NB4 (cell line): Measurements from ENCODE around the gene ARHGAP4.

Experiments used
- DNase-seq: peaks from one replicate; pipeline ENCODE4 v3.0.0; 2010; ENCODE audit warnings: low read depth
- H3K4me3 ChIP-seq: one replicate; pipeline ENCODE4 v1.5.1; 2011; ENCODE audit warnings: mild to moderate bottlenecking, low read depth, low read length, moderate library complexity
- MYC ChIP-seq: IDR thresholded peaks from 2 replicates; pipeline ENCODE4 v1.6.1; 2011; ENCODE audit warnings: low read depth, low read length
- POLR2A ChIP-seq: IDR thresholded peaks from 2 replicates; pipeline ENCODE4 v1.6.1; 2011; ENCODE audit warnings: mild to moderate bottlenecking; ENCODE audit not compliant: insufficient read length; ENCODE audit errors: extremely low read depth
- TF ChIP-seq, protein P1 (sequence below): IDR thresholded peaks from 2 replicates; pipeline ENCODE4 v1.6.1; 2011; ENCODE audit warnings: low read depth, low read length
- TF ChIP-seq, protein P2 (sequence below): IDR thresholded peaks from one replicate; pipeline ENCODE4 v1.5.1; 2012; ENCODE audit warnings: low read depth, low read length

The ARHGAP4 gene

DNA sequence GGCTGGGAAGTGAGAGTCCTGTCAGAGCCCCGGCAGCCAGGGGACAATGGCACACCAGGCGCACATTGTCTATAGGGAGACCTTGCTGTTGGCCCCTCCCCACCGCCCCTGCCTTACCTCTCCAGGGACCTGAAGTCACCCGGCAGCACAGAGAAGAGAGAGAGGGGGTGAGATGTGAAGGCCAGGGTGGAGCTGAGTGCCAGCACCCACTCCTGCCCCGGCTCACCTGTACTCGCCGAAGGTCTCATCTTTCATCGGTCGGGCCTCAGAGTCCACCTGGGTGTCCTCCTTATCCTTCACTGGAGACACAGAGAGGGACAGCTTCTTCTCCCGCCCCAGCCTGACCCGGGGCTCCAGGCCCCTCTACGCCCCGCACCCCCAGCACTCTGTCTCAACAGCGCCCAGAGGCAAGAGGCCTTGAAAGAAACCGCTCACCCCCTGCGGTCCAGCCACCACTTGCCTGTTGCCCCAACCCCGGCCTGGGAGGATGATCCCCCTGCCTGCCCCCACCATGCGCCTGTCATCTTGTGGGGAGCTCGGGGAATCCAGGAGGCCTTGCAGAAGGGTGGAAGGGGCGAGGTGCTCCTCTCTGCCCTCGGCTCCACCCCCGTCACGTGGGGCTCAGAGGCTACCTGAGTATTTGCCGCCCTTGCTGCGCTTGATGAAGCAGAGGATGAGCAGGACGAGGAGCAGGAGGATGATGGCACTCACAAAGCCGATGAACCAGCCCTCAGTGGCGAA is 62.6 kb downstream of the ARHGAP4 start:
- TF ChIP-seq MYC (no peak), POLR2A (no peak)
- TF ChIP-seq, protein P1, sequence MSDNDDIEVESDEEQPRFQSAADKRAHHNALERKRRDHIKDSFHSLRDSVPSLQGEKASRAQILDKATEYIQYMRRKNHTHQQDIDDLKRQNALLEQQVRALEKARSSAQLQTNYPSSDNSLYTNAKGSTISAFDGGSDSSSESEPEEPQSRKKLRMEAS: no peak
- TF ChIP-seq, protein P2, sequence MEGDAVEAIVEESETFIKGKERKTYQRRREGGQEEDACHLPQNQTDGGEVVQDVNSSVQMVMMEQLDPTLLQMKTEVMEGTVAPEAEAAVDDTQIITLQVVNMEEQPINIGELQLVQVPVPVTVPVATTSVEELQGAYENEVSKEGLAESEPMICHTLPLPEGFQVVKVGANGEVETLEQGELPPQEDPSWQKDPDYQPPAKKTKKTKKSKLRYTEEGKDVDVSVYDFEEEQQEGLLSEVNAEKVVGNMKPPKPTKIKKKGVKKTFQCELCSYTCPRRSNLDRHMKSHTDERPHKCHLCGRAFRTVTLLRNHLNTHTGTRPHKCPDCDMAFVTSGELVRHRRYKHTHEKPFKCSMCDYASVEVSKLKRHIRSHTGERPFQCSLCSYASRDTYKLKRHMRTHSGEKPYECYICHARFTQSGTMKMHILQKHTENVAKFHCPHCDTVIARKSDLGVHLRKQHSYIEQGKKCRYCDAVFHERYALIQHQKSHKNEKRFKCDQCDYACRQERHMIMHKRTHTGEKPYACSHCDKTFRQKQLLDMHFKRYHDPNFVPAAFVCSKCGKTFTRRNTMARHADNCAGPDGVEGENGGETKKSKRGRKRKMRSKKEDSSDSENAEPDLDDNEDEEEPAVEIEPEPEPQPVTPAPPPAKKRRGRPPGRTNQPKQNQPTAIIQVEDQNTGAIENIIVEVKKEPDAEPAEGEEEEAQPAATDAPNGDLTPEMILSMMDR: no peak
- no peak for DNase-seq
- no peak overlapping the region for H3K4me3 ChIP-seq

DNA sequence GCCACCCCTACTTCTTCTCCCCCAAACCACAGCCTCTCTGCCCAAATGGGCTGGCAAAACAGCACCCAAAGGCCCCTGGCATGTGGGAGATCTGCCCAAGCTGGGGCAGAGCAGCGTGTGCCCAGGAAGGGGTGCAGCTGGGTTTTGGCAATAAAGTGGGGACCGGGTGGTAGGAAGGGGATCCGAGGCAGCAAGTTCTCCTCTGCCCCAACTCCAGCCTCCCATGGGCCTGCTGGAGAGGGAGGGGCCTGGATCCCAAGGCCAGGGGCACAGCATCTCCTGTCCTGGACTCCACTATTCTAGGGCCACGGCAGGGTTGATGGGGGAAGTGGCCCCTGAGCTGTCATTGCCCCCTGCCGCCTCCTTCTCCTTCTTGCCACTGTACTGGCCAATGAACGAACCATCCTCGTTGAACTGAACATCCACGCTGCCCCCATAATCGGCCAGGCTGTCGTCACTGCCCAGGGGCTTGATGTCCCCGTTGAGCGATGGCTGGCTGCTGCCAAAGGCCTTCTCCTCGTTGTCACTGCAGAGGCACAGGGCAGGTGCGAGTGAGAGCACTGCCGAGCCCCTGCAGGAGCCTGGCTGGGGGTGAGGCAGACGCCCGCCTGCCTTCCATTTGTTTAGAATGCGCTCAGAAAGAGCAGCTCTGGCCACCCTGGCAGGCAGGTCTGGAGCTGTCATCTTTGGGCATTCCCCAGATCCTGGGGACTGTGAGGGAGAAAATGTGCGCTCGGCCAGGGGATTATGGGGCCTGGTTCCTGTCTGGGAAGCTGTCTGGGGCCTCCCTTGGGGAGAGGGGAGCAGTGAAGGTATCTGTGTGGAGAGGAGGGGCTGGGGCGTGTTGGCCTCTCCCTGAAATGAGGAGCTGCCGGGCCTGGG is 63.5 kb downstream of the ARHGAP4 start:
- H3K4me3 ChIP-seq: no peak overlapping the region
- TF ChIP-seq, protein P1: no peak
- TF ChIP-seq MYC (no peak), POLR2A (no peak)
- TF ChIP-seq, protein P2: no peak
- DNase-seq: no peak

DNA sequence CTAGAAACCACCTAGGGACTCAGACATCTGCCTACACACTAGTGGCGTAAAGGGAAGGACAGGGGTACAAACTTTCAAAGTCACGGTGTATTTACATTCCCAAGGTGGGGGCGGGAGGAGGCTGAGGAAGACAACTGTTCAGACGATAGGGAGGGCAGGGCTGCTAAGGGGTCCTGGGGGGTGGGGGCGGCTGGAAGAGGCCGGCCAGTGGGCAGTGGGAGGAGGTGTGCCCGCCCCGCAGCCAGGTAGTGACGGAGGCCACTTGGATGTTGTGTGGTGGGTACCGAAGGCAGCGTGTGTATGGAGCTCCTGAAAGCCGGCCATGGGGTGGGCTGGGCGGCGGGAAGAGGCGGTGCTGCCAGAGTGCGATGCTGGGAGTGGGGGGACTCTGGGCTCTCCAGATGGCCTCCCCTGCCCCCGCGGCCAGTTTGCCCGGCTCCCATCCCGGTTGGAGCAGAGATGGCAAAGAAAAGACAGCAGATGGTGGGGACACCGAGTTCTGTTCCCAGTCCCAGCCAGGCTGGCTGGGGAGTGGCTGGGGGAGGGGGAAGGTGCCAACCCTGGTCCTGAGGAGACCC is 64.2 kb downstream of the ARHGAP4 start:
- DNase-seq: no peak
- no peak overlapping the region for H3K4me3 ChIP-seq
- TF ChIP-seq POLR2A (no peak), MYC (no peak)
- TF ChIP-seq, protein P2: no peak
- TF ChIP-seq, protein P1: no peak

DNA sequence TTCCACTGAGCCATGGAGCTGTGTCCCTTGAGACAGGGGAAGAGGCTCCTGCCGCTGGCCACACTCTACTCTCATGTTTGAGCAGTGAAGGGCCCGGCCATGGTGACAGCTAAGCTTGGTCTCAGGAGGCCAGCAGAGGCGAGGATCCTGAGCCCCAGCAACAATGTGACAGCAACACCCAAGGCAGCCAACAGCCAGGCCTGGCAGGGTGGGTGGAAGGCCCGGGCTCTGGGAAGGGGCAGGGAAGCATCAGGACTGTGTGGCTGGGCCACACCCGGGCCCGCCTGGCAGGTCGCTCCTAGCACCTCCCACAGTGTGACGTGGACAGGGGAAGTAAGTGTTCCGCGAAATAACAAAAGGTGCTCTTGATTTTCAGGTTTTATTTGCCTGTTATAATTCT is 64.9 kb downstream of the ARHGAP4 start:
- no peak overlapping the region for H3K4me3 ChIP-seq
- DNase-seq: no peak
- TF ChIP-seq POLR2A (no peak), MYC (no peak)
- TF ChIP-seq, protein P2: no peak
- TF ChIP-seq, protein P1: no peak
